SK-N-SH (cell line): ENCODE data around the gene PHOSPHO2. TPM values are rescaled to one million over a fixed set of nuclear protein-coding genes. Genes with fewer than 3 reads are reported as not detected.

Experiments
- CTCF ChIA-PET: fragments of 300-600, 350-600 bp; formaldehyde crosslinking; extraction: SDS; loops from one replicate; lab custom pipeline; 2021; lab: Yijun Ruan, JAX
- POLR2A ChIA-PET: fragments of 350-600 bp; sonication (Branson Sonifier 250); formaldehyde crosslinking; extraction: SDS; loops from one replicate; lab custom pipeline; 2020; ENCODE audit warnings: antibody characterized with exemption, inconsistent platforms; lab: Yijun Ruan, JAX
- DNase-seq: peaks from one replicate; pipeline ENCODE4 v3.0.0; 2012
- H2AFZ ChIP-seq: fragments of 200-600 bp; sonication (generic); 2 replicates; pipeline ENCODE4 v1.8.1; 2016; ENCODE audit warnings: antibody characterized with exemption, mild to moderate bottlenecking, low read depth
- H3F3A ChIP-seq: fragments of 200-600 bp; sonication (generic); replicated peaks from 2 replicates; pipeline ENCODE3; 2016; ENCODE audit warnings: antibody characterized with exemption, mild to moderate bottlenecking; ENCODE audit not compliant: insufficient read depth
- H3K27ac ChIP-seq, 2 experiments: fragments of 200-500 bp in 1 of 2; fragments of 200-600 bp in 1 of 2; sonication (Bioruptor generic) in 1 of 2; sonication (generic), shearing (Covaris generic) in 1 of 2; 2 replicates each; pipeline versions ENCODE4 v1.5.1 to v1.6.1; 2014 to 2016; ENCODE audit warnings: low read depth in 2 of 2, inconsistent platforms in 1 of 2, low read length in 1 of 2, mild to moderate bottlenecking in 1 of 2, mixed read lengths in 1 of 2
- H3K27me3 ChIP-seq: fragments of 200-600 bp; sonication (generic), shearing (Covaris generic); 2 replicates; pipeline ENCODE4 v1.6.1; 2016; ENCODE audit warnings: mixed run types; ENCODE audit not compliant: insufficient read depth
- H3K36me3 ChIP-seq, 2 experiments: fragments of 200-500 bp in 1 of 2; fragments of 200-600 bp in 1 of 2; sonication (Bioruptor generic) in 1 of 2; sonication (generic) in 1 of 2; replicated peaks in 1 of 2; 2 replicates each; pipeline versions ENCODE3 to v1.5.1; 2014 to 2016; ENCODE audit warnings: low read length in 1 of 2, mild to moderate bottlenecking in 1 of 2; ENCODE audit not compliant: insufficient read depth in 2 of 2, control insufficient read depth in 1 of 2
- H3K4me1 ChIP-seq, 2 experiments: fragments of 200-500 bp in 1 of 2; fragments of 200-600 bp in 1 of 2; sonication (Bioruptor generic) in 1 of 2; sonication (generic), shearing (Covaris generic) in 1 of 2; 2 replicates each; pipeline versions ENCODE4 v1.5.1 to v1.6.1; 2014 to 2016; ENCODE audit warnings: low read depth in 1 of 2, low read length in 1 of 2, mixed run types in 1 of 2; ENCODE audit not compliant: insufficient read depth in 2 of 2, control insufficient read depth in 1 of 2
- H3K4me2 ChIP-seq: fragments of 200-600 bp; sonication (generic), shearing (Covaris generic); 2 replicates; pipeline ENCODE4 v1.6.1; 2017; ENCODE audit warnings: mixed run types
- H3K4me3 ChIP-seq, 2 experiments: fragments of 200-500 bp in 1 of 2; fragments of 200-600 bp in 1 of 2; sonication (Bioruptor generic) in 1 of 2; sonication (generic), shearing (Covaris generic) in 1 of 2; 2 replicates each; pipeline versions ENCODE4 v1.5.1 to v1.8.1; 2014 to 2016; ENCODE audit warnings: low read depth in 2 of 2, inconsistent platforms in 1 of 2, low read length in 1 of 2, mild to moderate bottlenecking in 1 of 2, mixed read lengths in 1 of 2, moderate library complexity in 1 of 2
- H3K79me2 ChIP-seq: fragments of 200-600 bp; sonication (generic); 2 replicates; pipeline ENCODE4 v1.8.1; 2017; ENCODE audit warnings: mild to moderate bottlenecking; ENCODE audit not compliant: insufficient read depth
- H3K9ac ChIP-seq: fragments of 200-600 bp; sonication (generic); 2 replicates; pipeline ENCODE4 v1.6.1; 2017; ENCODE audit warnings: mixed run types
- H3K9me2 ChIP-seq: fragments of 200-600 bp; sonication (generic); 2 replicates; pipeline ENCODE4 v1.6.1; 2017; ENCODE audit warnings: mixed run types
- H3K9me3 ChIP-seq: fragments of 200-600 bp; sonication (generic); 2 replicates; pipeline ENCODE4 v1.6.1; 2017; ENCODE audit warnings: mixed run types, mild to moderate bottlenecking, moderate library complexity
- H4K20me1 ChIP-seq: fragments of 200-600 bp; sonication (generic); 2 replicates; pipeline ENCODE4 v1.6.1; 2017; ENCODE audit warnings: mild to moderate bottlenecking, mixed run types; ENCODE audit not compliant: insufficient read depth
- EP300 ChIP-seq, 2 experiments: IDR thresholded peaks; 2 replicates each; pipeline versions ENCODE4 v1.4.0 to v1.6.1; 2012; ENCODE audit warnings: borderline replicate concordance in 1 of 2, low read depth in 1 of 2, low read length in 1 of 2
- FOXM1 ChIP-seq: IDR thresholded peaks from 2 replicates; pipeline ENCODE4 v1.4.0; 2012; ENCODE audit warnings: low read depth, mild to moderate bottlenecking
- GATA2 ChIP-seq: sonication (generic); formaldehyde crosslinking; IDR thresholded peaks from 2 replicates; pipeline ENCODE4 v1.5.0; 2020; ENCODE audit warnings: mild to moderate bottlenecking, missing genetic modification reagents
- IRF3 ChIP-seq: fragments of 150-350 bp; IDR thresholded peaks from 2 replicates; pipeline ENCODE4 v1.6.1; 2016; ENCODE audit warnings: mild to moderate bottlenecking, low read depth, low read length
- JUND ChIP-seq: IDR thresholded peaks from 2 replicates; pipeline ENCODE4 v1.4.0; 2012
- MEF2A ChIP-seq: IDR thresholded peaks from 2 replicates; pipeline ENCODE4 v1.4.0; 2012; ENCODE audit warnings: low read depth, borderline replicate concordance
- MXI1 ChIP-seq: IDR thresholded peaks from 2 replicates; pipeline ENCODE4 v1.6.1; 2012; ENCODE audit warnings: mild to moderate bottlenecking, low read depth, low read length, improper control_type of control experiment
- NFIC ChIP-seq: IDR thresholded peaks from 2 replicates; pipeline ENCODE4 v1.4.0; 2012; ENCODE audit warnings: borderline replicate concordance
- PBX3 ChIP-seq: IDR thresholded peaks from 2 replicates; pipeline ENCODE4; 2012
- POLR2AphosphoS5 ChIP-seq: IDR thresholded peaks from 2 replicates; pipeline ENCODE4 v1.6.1; 2012; ENCODE audit warnings: low read depth, low read length
- RCOR1 ChIP-seq: fragments of 150-350 bp; IDR thresholded peaks from 2 replicates; pipeline ENCODE4 v1.6.1; 2017; ENCODE audit warnings: antibody characterized with exemption, low read length
- RXRA ChIP-seq: IDR thresholded peaks from 2 replicates; pipeline ENCODE4 v1.4.0; 2012; ENCODE audit warnings: low read depth, mild to moderate bottlenecking, borderline replicate concordance
- SIN3A ChIP-seq: IDR thresholded peaks from 2 replicates; pipeline ENCODE4 v1.6.1; 2012; ENCODE audit warnings: low read depth, mild to moderate bottlenecking, low read length, moderate library complexity, borderline replicate concordance
- TAF1 ChIP-seq: IDR thresholded peaks from 2 replicates; pipeline ENCODE4 v1.6.1; 2012; ENCODE audit warnings: low read depth, mild to moderate bottlenecking, low read length, moderate library complexity, borderline replicate concordance
- TCF12 ChIP-seq: IDR thresholded peaks from 2 replicates; pipeline ENCODE4 v1.4.0; 2012
- WGBS: methylation state at CpG from one replicate; pipeline ENCODE4 v1.1.6; 2017; ENCODE audit warnings: low lambda C conversion rate; 5-methylcytosine and 5-hydroxymethylcytosine counted together
- polyA plus RNA-seq, 3 experiments: library from polyadenylated mRNA; depleted of rRNA; stranded (reverse); fragments of >200 nt; gene quantifications; 2 replicates each; pipeline ENCODE4 v1.2.3, GENCODE V29; 2012
- TF ChIP-seq, protein P1 (sequence below): IDR thresholded peaks from 2 replicates; pipeline ENCODE4 v1.4.0; 2012; ENCODE audit warnings: low read depth
- TF ChIP-seq, protein P2 (sequence below): fragments of 200-600 bp; sonication (generic); IDR thresholded peaks from 2 replicates; pipeline ENCODE4 v1.6.1; 2017; ENCODE audit warnings: antibody characterized with exemption, mild to moderate bottlenecking, moderate library complexity

PHOSPHO2 gene
- polyA plus RNA-seq, 1 of the 3 experiments (the other 2 are of a cell fraction), result 1.1 TPM

GRCh38 chr2:169738566-169739229, 44.4 kb downstream of the PHOSPHO2 start:
- Histone ChIP-seq H3K4me2 (no peak overlapping the region), H3K27me3 (no peaks in the 10 kb centered on the region), H2AFZ (no peak overlapping the region), H3K79me2 (no peaks in the 10 kb centered on the region), H4K20me1 (no peaks in the 10 kb centered on the region), H3F3A (peaks cover 8% of the 10 kb centered on the region), H3K9me3 (no peaks in the 10 kb centered on the region), H3K4me1 (peaks cover 0 to 24% of the 10 kb centered on the region in 2 experiments; a peak in 2 of 4 replicates), H3K9ac (no peak overlapping the region), H3K27ac (no peak overlapping the region; a peak in 1 of 4 replicates), H3K36me3 (peaks cover 0 to 10% of the 10 kb centered on the region in 2 experiments), H3K9me2 (no peaks in the 10 kb centered on the region), H3K4me3 (no peak overlapping the region)
- POLR2A ChIA-PET, result no interaction called here
- CTCF ChIA-PET, result interaction anchor here (6.9 kb wide), 1 partner anchor 45 kb away, joined by 32 read pairs; the partner anchor contains the start of genes CFAP210 and PHOSPHO2
- no peak for DNase-seq
- no peak for TF ChIP-seq PBX3
- TF ChIP-seq, protein P1, sequence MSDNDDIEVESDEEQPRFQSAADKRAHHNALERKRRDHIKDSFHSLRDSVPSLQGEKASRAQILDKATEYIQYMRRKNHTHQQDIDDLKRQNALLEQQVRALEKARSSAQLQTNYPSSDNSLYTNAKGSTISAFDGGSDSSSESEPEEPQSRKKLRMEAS, result no peak
- no peak for TF ChIP-seq FOXM1
- no peak for TF ChIP-seq MEF2A
- TF ChIP-seq NFIC, result no peak
- TF ChIP-seq IRF3, result no peak
- TF ChIP-seq JUND, result no peak
- no peak for TF ChIP-seq MXI1
- TF ChIP-seq, protein P2, sequence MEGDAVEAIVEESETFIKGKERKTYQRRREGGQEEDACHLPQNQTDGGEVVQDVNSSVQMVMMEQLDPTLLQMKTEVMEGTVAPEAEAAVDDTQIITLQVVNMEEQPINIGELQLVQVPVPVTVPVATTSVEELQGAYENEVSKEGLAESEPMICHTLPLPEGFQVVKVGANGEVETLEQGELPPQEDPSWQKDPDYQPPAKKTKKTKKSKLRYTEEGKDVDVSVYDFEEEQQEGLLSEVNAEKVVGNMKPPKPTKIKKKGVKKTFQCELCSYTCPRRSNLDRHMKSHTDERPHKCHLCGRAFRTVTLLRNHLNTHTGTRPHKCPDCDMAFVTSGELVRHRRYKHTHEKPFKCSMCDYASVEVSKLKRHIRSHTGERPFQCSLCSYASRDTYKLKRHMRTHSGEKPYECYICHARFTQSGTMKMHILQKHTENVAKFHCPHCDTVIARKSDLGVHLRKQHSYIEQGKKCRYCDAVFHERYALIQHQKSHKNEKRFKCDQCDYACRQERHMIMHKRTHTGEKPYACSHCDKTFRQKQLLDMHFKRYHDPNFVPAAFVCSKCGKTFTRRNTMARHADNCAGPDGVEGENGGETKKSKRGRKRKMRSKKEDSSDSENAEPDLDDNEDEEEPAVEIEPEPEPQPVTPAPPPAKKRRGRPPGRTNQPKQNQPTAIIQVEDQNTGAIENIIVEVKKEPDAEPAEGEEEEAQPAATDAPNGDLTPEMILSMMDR, result no peak
- no peak for TF ChIP-seq RXRA
- TF ChIP-seq SIN3A, result no peak
- TF ChIP-seq EP300 (IDR thresholded peaks at IDR 0.05; ENCODE audit: borderline replicate concordance in 1 of 2, low read depth in 1 of 2, low read length in 1 of 2), result no peak
- no peak for TF ChIP-seq TCF12
- TF ChIP-seq POLR2AphosphoS5, result no peak
- TF ChIP-seq GATA2 (CRISPR knock-in tag), result no peak
- TF ChIP-seq TAF1, result no peak
- no peak for TF ChIP-seq RCOR1
- 58% methylated on average over 4 of the region's 5 CpGs for WGBS
